GM12874 (cell line): ENCODE data around the gene PRDM15.

ENCODE experiments used
- CTCF ChIP-seq: IDR thresholded peaks from 2 replicates; pipeline ENCODE4 v1.5.1; 2011; ENCODE audit warnings: low read depth, mild to moderate bottlenecking, control low read depth, low read length, moderate library complexity; ENCODE audit not compliant: insufficient read depth

PRDM15 gene

GRCh38 chr21:41830145-41830707, 48.9 kb downstream of the PRDM15 start:
- TF ChIP-seq CTCF: no peak

- TF ChIP-seq CTCF: no peak
These were observed 50.2 kb downstream of the PRDM15 start for GRCh38 chr21:41828884-41829360.

- TF ChIP-seq CTCF: no peak
These were observed 50.9 kb downstream of the PRDM15 start for GRCh38 chr21:41827951-41828883.

GRCh38 chr21:41825881-41826280, 53.3 kb downstream of the PRDM15 start:
- TF ChIP-seq CTCF: no peak

- no peak for TF ChIP-seq CTCF
These were observed 53.9 kb downstream of the PRDM15 start for GRCh38 chr21:41825216-41825615.

- TF ChIP-seq CTCF: no peak
These were observed 54.5 kb downstream of the PRDM15 start for GRCh38 chr21:41824466-41825207.

GRCh38 chr21:41823906-41824305, 55.2 kb downstream of the PRDM15 start:
- no peak for TF ChIP-seq CTCF
